T-helper 1 cell (primary cell): ENCODE measurements around the gene CFAP77.

ENCODE experiments used
- DNase-seq, 5 donors: peaks; one replicate each; pipeline ENCODE4 v3.0.0-alpha.2; 2012 to 2020

CFAP77 gene

GRCh38 chr9:132520612-132521011, 110.6 kb downstream of the CFAP77 start:
- DNase-seq = no peak

DNA sequence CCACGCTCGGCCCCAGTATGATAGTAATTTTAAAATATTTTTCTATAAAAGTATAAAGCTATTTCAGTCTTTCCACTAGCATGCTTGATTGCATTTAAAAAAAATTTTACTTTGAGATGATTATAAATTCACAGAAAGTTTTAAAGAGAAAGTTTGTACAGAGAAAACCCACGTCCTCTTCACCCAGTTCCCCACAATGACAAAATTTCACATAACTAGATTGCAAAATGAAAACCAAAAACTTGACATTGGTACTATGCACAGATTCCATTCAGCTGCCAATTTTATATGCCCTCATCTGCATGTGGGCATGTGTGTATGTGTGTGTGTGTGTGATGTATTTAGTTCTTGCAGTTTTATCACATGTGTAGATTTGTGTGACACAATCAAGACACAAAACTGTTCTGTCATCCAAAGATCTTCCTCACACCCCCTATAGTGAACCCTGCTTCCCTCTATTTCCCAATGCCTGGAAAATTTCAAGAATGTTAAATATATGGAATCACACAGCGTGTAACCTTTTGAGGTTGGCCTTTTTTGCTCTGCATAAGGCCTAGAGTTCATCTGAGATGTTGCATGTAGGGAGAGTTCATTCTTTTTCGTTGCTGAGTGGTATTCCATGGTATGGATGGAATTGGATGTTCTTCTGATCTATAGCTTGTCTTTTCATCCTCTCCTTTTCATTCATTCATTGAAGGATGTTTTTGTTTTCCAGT, 115.5 kb downstream of the CFAP77 start:
- DNase-seq = no peak

DNA sequence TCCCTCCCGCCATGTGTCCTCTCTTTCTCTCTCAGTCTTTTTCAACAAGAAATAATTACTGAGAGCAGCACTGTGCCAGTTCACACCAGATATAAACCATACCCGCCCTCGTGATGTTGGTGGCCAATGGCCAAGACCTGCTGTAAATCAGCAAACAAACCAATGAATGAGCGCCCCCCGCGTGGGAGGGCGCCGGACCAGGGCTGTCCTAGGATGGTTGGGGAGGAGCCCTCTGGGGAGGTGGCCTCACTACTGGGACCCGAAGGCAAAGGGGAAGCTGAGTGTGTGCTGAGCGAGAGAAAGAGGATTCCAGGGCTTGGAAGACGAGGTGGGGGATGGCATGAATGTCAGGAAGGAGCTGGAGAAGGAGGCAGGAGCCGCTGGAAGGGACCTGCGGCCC, 121.2 kb downstream of the CFAP77 start:
- DNase-seq = no peak

GRCh38 chr9:132531710-132532570, 121.9 kb downstream of the CFAP77 start:
- DNase-seq = no peak

GRCh38 chr9:132534832-132535231, 124.8 kb downstream of the CFAP77 start:
- no peak for DNase-seq

DNA sequence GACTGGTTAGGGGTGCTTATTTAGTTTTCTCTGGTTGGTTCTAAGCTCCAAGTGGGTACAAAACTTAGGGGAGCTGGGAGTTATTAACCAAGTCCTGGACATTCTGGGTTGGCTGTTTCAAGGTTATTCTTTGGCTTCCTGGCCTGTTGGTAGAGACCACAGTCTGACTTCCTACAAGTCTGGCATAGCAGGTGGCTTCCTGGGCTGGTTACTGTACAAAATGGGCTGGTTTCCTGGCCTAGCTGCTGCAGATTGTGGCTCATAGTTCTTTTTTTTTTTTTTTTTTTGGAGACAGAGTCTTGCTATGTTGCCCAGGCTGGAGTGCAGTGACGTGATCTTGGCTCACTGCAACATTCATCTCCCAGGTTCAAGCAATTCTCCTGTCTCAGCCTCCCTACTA, 126.1 kb downstream of the CFAP77 start:
- no peak for DNase-seq

DNA sequence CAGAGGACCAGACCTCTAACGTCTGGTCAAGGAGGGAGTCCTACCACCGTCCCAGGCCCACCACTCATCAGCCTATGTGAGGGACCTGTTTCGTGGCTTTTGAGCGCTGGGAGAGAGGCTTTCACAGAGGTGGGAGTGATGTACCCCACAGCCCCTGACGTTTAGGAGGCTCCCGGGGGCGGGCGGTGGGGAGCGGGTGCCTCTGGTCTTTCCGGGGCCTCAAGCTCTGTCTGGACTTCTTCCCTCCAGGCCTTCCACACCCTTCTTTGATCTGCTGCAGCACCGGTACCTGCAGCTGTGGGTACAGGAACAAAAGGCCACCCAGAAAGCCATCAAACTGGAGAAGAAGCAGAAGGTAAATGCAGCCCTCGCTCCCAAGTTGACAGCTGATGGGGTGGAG, 127.3 kb downstream of the CFAP77 start:
- no peak for DNase-seq

GRCh38 chr9:132538071-132538470, 128.1 kb downstream of the CFAP77 start:
- DNase-seq = no peak

- no peak for DNase-seq
Observed at GRCh38 chr9:132539096-132539495, 129.1 kb downstream of the CFAP77 start.

GRCh38 chr9:132541051-132541450, 131.0 kb downstream of the CFAP77 start:
- DNase-seq = no peak

DNA sequence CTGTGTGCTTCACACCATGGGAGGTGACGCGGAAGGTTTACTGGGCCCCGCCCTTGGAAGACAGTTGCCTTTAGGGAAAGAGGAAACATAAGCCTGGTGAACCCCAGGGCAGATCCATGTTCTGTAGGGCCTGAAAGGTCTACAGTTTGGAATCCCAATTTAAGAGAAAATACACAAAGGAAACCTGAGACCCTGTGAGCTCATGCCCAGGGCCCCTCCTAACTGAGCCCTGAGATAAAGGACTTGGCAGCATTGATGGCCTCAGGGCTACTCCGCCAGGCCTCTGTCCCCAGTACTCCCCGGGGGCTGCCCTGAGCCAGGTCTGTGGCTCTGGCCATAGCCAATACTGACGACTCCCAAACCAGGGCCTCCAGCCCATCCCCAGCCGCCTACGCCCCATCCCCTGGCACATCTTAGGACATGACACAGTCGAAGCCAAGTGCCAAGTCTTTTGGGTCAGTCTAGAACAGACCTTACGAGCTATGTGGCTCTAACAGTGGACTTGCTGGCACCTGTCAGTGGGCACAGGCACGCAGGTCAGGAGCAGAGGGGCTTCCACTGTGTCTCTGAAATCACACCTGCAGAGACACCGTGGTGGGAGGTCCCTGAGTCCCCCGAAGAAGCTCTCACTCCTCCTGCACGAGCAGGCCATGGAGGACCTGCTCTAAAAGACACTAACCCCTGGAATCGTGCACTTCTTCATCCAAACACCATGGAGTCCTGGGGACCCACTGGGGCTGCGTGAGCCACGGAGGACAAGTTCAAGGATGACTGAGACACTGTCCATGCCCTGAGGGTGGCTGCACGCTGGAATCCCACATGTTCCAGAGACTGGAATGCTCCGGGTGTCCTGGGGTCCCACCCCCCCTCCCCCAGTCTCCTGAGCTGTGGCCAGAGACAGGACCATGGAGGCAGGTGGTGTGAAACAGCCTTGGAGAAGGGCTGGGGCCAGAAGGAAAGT, 132.1 kb downstream of the CFAP77 start:
- no peak for DNase-seq

DNA sequence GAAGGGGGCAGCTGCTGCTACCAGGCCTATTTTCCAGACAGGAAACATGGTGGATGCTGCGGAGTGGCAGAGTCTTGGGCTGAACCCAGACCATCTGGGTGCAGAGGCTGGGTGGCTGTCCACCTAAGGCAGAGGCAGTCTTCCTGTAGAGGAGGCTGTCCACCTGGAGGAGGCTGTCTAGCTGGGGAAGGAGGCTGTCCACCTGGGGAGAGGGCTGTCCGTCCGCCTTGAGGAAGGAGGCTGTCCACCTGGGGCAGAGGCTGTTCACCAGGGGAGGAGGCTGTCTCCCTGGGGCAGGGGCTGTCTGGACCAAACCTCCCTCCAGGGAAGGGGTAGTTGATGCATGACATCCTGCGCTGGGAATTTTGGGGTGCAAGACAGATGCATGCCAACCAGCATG, 133.2 kb downstream of the CFAP77 start:
- DNase-seq = no peak

GRCh38 chr9:132543960-132544359, 133.9 kb downstream of the CFAP77 start:
- DNase-seq = no peak

DNA sequence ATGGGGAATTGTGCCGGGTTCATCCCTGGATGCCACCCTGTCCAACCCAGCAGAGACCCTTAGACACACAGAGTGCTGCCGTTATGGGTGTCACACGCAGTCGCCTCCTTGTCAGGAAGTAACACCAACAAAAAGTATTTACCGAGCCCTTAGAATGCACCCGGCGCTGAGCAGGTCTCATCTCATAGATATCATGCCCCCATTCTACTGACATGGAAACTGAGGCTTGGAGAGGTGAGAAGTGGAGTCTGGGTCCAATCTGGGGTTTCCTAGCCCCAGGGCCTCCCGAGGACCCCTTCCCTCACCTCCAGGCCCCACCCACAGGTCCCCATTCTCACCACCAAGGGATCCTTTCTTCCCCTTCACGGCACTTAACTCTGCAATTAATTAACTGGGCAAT, 135.6 kb downstream of the CFAP77 start:
- no peak for DNase-seq

DNA sequence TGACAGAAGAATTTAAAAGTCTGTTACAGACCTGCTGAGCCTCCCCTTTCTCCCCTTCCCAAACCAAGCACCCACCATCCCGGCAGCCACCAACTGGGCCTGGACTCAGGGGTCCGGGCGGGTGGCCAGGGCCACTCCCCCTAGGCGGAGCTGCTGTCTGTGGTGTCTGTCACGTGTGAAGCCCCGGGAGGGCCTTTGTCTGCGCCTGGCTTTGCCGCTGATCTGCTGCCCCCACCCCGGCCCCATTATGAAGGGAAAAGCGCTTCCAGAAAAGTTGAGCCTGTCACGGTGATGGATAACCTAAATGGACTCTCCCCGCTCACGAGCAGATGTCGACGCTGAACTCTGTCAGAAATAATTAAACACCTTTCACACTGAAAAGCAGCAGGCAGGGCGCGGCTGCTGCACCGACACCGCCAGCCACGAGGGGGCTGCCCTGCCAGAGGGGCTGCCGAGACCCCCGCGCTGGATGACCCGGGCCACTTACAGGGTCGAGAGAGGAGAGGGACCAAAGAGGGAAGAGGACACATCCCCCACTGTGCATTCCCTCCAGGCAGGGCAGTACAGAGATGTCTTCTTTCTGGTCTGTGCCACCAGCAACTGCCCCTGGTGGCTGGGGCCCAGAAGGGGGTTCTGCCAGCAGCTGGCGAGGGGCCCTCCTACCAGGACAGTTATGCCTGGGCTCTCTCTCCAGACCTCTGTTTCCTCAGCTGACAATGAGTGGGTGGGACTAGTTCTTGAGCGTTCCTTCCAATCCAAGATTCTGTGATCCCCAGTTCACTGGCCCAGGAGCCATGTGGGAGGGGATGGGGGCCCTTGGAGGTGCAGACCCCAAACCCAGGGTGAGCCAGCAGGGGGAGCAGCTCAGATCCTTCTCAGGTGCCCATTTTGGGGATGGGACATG, 136.4 kb downstream of the CFAP77 start:
- no peak for DNase-seq

GRCh38 chr9:132547052-132547431, 137.0 kb downstream of the CFAP77 start:
- no peak for DNase-seq

DNA sequence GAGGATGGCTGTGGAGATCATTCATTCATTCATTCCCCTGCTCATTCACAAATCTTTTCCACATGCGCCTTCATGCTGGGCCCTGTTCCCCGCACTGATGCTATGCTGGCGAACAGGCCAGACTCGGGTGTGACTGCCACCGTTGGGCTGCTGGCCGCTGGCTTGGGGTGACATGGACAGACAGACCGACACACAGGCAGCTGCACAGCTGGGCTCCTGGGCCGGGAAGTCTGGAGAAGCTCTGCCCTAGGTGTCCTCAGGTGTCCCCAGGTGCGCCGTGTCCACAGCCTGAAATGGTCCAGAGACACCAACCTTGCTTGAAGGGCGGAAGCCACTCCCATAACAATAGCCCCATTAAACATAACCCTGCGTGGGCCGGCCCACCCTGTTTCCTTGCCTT, 137.4 kb downstream of the CFAP77 start:
- no peak for DNase-seq

- no peak for DNase-seq
Observed at GRCh38 chr9:132547976-132548730, 138.1 kb downstream of the CFAP77 start.

DNA sequence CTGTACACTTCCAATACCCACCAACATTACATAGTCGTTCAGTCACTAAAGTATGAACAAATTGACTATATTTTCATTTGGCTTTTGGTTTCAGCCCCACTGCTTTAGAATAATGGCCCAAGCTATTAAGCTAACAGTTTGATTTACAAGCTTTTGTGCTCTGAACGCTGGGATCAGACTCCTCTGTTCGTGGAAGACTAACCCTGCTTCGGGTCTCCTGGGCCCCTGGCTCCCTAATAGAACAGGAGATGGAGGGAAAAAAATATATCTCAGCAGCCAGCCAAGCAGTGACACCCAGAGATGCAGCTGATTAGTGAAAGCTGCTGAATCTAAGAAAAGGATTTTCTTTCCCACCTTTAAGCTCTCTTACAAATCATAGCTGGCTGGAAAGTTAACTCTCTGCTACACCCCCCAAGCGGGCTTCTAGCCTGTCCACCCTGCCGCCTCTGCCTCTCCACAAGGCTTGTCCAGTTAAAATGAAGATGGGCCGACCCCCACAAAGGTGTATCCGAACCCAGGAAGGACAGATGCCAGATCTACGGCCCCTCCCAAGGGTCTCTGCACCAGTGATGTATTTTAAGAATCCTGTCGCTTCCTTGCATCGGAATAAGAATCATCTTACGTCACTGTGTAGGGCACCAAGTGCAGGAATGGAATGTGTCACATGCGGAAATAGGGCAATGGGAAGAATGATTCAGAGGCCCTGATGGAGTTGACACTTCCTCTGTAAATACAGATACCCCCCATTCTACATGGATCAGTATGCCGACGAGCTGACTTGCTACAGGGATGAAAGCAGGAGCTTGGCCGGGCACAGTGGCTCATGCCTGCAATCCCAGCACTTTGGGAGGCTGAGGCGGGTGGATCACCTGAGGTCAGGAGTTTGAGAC, 139.0 kb downstream of the CFAP77 start:
- no peak for DNase-seq

DNA sequence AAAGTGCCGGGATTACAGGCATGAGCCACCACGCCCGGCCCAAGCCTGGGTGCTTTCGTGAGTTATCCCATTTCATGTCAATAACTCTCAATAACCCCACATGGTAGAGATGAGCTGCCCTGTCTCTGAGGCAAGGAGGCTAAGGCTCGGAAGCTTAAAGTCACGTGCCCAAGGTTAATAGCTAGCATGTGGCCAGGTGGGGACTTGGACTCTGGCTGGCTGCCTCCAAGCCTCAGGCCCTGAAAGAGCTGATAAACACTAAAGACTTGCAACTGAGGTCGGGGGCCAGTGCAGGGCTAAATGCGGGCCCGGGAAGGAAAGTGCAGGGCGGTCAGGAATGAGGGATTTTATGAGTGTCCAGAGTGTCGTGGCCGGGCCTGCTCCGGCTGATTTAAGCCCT, 141.5 kb downstream of the CFAP77 start:
- no peak for DNase-seq
